ENCODE measurements around the gene GIPC3.
"Not testable (repeated sequence)": the region's sequence is repeated elsewhere in the genome, so short reads cannot be mapped to it uniquely, and the experiment has no call there.

The GIPC3 gene

GRCh38 chr19:3576696-3577443 lies 8.4 kb upstream of the GIPC3 start:
- DNase-seq = peak; percentile 71

- DNase-seq = no peak
These were observed 7.4 kb upstream of the GIPC3 start for GRCh38 chr19:3577723-3578344.

- DNase-seq = no peak
These were observed 6.9 kb upstream of the GIPC3 start for GRCh38 chr19:3578390-3578789.

- peak; percentile 86 for DNase-seq
These were observed 4.9 kb upstream of the GIPC3 start for GRCh38 chr19:3580156-3580934.

DNA sequence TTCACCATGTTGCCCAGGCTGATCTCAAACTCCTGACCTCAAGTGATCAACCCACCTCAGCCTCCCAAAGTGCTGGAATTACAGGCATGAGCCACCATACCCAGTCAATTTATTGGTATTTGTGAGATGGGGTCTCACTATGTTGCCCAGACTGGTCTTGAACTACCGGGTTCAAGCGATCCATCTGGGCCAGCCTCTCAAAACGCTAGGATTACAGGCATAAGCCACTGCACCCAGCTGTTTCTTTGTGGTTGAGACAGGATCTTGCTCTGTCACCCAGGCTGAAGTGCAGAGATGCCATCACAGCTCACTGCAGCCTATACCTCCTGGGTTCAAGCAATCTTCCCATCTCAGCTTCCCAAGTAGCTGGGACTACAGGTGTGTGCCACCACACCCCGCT lies 3.5 kb upstream of the GIPC3 start:
- not testable (repeated sequence) for DNase-seq

- not testable (repeated sequence) for DNase-seq
These were observed 1.1 kb upstream of the GIPC3 start for GRCh38 chr19:3584036-3584802.

GRCh38 chr19:3586127-3586626 lies 899 bp downstream of the GIPC3 start:
- no peak for DNase-seq

DNA sequence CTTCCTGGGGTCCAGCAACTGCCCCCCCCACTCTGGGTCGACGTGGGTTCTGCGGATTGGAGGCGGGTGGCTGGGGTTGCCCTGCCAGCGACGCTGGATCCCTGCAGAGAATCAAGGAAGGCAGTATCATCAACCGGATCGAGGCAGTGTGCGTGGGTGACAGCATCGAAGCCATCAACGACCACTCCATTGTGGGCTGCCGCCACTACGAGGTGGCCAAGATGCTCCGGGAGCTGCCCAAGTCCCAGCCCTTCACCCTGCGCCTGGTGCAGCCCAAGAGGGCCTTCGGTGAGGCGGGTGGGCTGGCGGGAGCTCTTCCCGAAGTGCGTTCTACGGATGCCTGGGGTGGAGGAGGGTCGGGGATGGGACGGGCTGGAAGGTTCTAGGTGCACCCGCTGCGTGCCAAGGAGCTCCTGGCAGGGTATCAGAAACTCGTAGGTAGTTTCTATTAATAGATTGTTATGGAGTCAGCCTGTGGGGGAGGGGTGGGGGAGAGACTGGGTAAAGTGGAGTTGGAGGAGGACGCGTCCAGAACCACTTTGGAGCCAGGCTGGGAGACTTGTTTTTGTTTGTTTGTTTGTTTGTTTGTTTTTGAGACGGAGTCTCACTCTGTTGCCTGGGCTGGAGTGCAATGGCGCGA lies 1.5 kb downstream of the GIPC3 start:
- no peak for DNase-seq

DNA sequence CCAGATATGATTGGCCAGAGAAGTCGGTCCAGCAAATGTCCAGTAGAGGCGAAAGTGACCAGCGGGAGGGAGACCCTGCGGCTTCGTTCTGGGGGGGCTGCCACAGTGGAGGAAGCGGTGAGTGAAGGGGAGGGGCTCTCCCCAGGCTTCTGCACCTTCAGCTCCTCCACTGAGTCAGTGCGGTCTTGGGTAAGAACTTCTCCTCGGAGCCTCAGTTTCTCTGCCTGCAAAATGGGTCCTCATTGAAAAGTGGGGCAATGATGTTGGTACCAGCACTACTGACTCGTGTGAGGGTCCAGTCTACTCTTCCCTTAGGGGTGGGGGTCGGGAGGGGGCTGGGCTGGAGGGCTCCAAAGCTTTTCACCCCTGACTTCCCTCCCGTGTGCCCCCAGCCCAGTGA lies 4.2 kb downstream of the GIPC3 start:
- DNase-seq = no peak

GRCh38 chr19:3589949-3590348 lies 4.7 kb downstream of the GIPC3 start:
- no peak for DNase-seq

DNA sequence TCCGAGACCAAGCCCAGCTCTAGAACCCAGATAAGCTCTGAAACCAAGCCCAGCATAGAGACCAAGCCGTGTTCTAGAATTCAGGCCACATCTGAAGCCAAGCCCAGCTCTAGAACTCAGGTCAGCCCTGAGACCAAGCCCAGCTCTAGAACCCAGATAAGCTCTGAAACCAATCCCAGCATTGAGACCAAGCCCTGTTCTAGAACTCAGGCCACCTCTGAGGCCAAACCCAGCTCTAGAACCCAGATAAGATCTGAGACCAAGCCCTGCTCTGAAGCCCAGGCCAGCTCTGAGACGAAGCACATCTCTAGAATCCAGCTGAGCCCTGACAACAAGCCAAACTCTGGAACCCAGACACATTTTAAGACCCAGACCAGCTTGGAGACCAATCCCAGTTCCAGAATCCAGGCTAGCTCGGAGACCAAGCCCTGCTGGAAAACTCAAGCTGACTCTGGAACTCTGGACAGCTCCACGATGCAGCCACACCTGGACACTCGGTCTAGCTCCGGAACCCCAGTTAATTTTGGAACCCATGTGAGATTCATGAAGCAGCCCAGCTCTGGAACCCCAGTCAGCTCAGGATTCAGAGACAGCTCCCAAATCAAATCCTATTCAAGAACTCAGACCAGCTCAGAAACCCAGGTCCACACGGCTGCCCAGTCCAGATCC lies 5.8 kb downstream of the GIPC3 start:
- DNase-seq = no peak

- no peak for DNase-seq
These were observed 6.8 kb downstream of the GIPC3 start for GRCh38 chr19:3591876-3592613.

DNA sequence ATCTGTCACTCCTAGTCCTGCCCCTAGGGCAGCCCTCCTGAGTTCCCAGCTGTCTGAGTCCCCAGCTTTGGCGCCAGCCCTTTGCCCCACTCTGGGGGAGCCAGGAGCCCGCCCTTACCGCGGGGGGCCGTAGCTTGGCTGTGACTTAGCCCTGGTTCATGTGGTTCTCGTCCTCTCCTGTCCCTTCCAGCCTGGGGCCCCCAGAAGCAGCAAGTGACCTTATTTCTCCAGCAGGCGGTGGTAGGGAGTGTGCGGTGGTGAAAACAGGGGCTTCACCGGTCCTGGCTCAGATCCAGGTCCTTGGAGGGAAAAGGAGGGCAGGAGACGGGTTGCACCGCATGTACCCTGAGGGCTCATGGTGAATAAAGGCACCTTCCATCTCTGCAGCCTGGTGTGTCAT lies 7.9 kb downstream of the GIPC3 start:
- no peak for DNase-seq

- DNase-seq = no peak
These were observed 10.3 kb downstream of the GIPC3 start for GRCh38 chr19:3595521-3596061.

DNA sequence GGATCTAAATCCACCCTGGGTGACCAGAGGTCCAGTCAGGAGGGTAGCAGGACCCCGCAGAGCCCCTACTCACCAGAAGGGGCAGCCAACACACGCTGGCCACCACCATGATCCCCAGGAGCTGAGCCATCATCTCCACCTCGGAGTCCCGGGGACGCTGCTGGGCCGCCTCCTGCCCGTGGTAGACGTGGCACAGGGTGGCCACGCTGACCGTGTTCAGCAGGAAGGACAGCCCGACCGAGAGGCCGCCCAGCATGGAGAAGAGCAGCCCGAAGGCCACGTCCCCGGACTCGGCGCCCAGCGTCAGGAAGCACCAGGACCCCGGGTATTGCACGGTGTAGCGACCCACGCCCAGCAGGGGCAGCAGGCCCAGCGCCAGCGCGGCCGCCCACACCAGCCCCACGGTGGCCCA lies 14.5 kb downstream of the GIPC3 start:
- DNase-seq = no peak

DNA sequence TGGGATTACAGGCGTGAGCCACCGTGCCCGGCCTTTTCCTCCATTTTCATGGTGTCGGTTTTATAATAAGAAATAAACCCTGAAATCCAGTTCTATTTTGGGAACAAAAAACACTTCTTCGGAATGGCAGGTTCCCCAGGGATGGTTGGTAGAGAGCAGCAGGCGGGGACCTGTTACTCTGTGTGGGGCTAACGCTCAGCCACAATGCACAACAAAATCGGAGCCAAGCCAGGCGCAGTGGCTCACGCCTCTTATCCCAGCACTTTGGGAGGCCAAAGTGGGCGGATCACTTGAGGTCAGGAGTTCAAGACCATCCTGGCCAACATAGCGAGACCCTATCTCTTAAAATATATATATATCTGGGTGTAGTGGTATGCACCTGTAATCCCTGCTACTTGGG lies 15.7 kb downstream of the GIPC3 start:
- no peak for DNase-seq

DNA sequence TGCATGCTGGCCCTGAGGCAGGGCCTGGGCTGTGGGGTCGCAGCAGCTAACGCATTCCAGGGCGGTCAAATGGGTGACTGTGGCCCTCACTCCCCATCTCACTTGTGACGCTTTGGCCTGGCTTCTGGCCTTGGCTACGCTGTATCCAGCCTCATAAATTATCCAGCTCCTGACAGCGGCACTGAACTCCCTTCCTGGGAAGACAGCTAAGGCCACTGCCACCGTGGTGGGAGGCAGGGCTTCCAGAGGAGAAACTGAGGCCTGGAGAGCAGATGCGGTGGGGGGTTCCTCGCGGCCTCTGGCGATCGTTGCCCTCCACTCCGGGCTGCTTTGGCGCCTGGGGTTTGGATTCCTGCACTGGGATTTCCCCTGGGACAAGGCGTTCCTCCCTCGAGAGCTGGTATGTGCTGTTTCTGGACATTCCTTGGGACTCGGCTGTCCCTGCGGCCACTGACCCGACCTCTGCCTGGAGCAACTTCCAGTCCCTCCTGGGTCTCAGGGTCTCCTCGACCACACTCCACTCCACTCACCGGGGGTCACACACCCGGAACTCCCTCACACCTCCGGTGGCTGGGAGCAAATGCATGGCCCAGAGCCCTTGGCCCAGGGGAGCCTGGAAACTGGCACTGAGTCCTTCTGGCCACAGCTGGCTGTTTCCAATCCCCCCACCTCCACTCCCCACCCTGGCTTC lies 18.0 kb downstream of the GIPC3 start:
- DNase-seq = no peak

DNA sequence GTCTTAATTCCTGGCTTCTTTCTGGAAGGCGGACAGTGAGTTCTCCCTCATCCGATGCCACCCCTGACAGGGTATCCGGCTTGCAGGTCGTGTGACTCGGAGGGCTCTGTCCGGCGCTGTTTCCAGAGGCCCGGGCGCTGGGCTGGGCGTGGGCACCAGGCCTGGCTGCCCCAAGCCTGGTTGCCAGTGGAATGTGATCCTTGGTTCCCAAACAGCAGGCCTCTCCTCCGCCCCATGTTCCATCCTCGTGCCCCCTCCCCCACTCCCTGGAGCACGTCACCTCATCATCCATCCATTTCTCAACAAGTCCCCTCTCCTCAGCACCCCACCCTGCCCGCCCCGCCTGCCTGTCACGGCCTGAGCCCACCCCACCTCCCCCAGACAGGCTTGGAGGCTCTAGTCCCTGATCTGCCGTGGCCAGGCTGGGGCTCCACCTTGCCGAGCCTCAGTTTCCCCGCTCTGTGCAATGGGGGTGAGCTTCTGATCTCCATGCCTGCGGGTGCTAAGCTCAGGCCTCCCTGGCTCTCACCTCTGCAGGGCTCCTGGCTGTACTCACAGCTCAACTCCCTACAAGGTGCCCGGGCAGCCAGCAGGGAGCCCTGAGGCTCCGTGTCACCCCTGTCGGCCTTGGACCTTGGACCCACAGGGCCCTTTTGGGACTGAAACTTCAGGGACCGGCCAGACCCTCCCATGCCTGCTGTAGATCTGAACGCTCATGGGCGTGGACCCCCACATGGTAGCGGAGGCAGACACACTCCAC lies 19.1 kb downstream of the GIPC3 start:
- no peak for DNase-seq

GRCh38 chr19:3604987-3605343 lies 19.7 kb downstream of the GIPC3 start:
- no peak for DNase-seq
